AG09309 (cell line): ENCODE data around the gene PEX3.
A peak's percentile ranks its signal among the peaks of the same experiment; 100 is the strongest.

Experiments
- DNase-seq: peaks from one replicate; pipeline ENCODE4 v3.0.0-alpha.2; 2010; ENCODE audit warnings: low read depth
- H3K4me3 ChIP-seq: 2 replicates; pipeline ENCODE4 v1.5.1; 2011; ENCODE audit warnings: mild to moderate bottlenecking, low read depth, low read length, moderate library complexity; ENCODE audit not compliant: control insufficient read depth
- TF ChIP-seq, protein P1 (sequence below): IDR thresholded peaks from 2 replicates; pipeline ENCODE4 v1.5.1; 2011; ENCODE audit warnings: mild to moderate bottlenecking, low read depth, low read length, inconsistent platforms; ENCODE audit not compliant: insufficient read depth, control insufficient read depth; ENCODE audit errors: missing control alignments

The PEX3 gene

DNA sequence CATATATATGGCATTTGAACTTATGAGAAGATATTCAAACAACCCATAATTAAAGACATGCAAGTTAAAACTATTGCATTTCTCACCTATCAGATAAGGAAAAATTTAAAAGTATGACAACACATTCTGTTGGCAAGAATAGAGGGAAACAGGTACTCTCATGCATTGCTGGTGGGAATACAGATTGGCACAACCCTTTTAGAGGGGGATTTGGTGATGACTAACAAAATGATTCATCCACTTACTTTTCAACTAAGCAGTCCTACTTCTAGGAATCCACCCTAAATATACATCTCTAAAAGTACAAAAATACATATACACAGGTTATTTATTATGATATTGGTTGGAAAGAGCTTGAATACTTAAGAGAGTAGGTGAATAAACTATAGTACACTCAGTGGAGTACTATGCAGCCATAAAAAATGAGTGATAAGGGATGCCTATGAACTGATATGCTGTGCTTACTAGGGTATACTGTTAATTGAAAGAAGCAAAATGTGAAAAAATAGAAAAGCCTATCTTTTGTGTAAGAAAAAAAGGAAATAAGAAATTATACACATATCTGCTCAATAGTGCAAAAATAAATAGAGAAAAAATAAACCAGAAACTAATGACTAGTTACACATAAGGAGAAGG is 42.3 kb upstream of the PEX3 start:
- DNase-seq, result no peak
- TF ChIP-seq, protein P1, sequence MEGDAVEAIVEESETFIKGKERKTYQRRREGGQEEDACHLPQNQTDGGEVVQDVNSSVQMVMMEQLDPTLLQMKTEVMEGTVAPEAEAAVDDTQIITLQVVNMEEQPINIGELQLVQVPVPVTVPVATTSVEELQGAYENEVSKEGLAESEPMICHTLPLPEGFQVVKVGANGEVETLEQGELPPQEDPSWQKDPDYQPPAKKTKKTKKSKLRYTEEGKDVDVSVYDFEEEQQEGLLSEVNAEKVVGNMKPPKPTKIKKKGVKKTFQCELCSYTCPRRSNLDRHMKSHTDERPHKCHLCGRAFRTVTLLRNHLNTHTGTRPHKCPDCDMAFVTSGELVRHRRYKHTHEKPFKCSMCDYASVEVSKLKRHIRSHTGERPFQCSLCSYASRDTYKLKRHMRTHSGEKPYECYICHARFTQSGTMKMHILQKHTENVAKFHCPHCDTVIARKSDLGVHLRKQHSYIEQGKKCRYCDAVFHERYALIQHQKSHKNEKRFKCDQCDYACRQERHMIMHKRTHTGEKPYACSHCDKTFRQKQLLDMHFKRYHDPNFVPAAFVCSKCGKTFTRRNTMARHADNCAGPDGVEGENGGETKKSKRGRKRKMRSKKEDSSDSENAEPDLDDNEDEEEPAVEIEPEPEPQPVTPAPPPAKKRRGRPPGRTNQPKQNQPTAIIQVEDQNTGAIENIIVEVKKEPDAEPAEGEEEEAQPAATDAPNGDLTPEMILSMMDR, result no peak
- H3K4me3 ChIP-seq, result no peak overlapping the region

DNA sequence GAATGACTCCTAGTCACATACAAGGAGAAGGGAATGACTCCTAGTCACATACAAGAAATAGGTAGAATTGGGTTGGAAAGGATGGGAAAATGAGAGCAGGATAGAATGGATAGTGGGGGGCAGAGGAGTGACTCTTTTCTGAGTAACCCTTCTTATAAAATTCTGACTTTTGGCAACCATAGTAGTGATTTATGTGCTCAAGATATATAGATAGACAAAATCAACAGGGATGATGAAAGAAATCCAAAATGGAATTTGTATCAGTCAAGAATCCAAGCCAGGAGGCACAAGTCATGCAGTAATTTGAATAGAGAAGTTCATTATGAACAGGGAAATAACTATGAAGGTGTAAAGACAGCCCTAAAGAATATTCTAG is 41.8 kb upstream of the PEX3 start:
- TF ChIP-seq, protein P1, result no peak
- H3K4me3 ChIP-seq, result no peak overlapping the region
- DNase-seq, result no peak

DNA sequence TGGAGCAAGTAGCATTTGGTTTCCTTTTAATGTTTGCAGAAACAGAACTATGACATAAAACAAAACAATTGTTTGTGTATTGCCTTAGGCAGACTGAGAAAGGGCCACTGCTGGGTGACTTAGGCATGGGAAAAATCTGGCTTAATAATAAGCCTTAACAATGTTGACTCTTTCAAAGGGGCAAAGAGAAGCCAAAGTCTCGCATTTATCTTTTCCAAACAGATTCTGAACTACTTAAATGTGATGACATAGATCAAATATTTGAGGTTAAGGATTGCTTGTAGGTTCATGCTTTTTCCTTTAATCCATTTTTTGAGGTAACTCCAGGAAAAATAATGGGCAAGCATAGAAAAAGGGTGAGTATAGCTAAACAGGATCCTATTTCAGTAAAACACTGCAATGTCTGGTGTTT is 39.7 kb upstream of the PEX3 start:
- peak; percentile 52 for DNase-seq
- TF ChIP-seq, protein P1, result no peak
- H3K4me3 ChIP-seq, result no peak overlapping the region

DNA sequence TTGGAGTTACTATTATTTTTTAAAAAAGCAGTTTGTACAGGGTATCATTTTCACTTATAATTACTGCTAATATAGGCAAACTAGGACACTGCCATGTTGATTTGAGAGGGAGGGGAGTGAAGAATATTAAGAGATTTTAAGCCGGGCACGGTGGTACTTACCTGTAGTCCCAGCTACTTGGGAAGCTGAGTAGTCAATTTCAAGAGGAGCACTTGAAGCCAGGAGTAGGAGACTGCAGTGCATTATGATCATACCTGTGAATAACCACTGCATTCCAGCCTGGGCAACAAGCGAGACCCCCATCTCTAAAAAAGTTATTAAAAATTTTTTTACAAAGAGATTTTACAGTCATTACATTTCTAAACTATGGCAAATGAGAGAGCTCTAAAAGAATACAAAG is 35.8 kb upstream of the PEX3 start:
- H3K4me3 ChIP-seq, result no peak overlapping the region
- TF ChIP-seq, protein P1, result no peak
- no peak for DNase-seq

DNA sequence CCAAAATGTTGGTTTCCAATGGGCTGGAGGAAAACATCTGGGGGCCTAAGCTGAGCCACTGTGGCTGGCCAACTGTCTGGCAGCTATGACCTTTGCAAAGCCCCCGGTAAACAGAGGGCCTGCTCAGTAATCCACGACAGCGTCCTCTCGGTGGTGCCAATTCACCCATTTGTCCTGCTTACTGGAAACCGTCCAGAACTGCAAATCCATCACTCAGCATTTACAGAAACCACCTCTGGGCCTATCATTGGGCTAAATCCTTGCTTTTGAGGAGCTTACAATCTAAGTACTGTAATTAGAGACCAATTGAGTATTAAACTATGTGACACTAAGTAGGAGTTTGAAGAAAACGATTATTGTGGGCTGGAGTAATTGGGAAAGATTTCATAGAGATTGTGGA is 31.1 kb upstream of the PEX3 start:
- TF ChIP-seq, protein P1, result no peak
- DNase-seq, result no peak
- no peak overlapping the region for H3K4me3 ChIP-seq

DNA sequence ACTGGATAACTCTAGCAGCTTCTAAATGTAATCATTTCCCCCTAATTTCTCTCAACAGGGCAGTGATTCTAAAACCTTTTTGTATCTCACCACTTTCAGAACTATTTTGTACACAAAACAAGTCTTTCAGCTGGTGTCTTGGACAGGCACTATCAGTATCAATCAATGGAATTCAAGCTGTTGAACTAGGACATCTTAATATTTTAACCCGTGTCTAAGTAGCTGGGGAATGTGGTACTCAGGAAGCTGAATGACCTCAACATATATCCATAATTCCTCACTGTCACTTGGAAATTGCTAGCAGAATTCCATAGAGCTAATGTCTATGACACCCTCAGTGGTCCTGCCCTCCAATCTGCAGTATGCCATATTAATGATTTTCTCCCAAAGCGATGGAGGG is 24.6 kb upstream of the PEX3 start:
- TF ChIP-seq, protein P1, result no peak
- no peak for DNase-seq
- no peak overlapping the region for H3K4me3 ChIP-seq
